ENCODE measurements around the gene TSPYL4. TPM values are rescaled to one million over a fixed set of nuclear protein-coding genes. Genes with fewer than 3 reads are reported as not detected.

Gene TSPYL4
- total and polyA plus RNA-seq, 11 donors: 8.0 to 52.8 (median 30.5) TPM

DNA sequence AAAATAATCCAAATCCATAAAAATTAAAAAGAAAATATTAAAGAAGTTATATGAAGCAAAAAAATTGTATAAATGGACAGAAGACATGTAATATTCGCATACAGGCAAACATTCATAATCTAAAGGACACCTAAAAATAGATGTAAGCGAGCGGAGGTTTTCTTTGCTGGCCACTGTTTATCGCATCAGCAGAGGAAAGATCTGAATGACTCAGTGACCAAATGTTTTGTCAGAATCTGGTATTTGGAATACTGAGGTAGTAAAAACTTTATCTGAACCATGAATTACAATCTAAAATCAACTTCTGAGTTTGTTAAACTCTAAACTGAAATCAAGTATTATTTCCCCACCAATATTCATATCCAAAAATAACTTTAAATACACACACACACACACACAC, 7.8 kb downstream of the TSPYL4 start:
- Histone ChIP-seq H3K27me3 (no peaks in the 10 kb centered on the region), H3K4me1 (peaks cover 0 to 45% (median 24%) of the 10 kb centered on the region in 12 donors), H3K36me3 (peaks cover 0 to 11% (median 4%) of the 10 kb centered on the region in 9 donors), H3K4me3 (no peak overlapping the region), H3K27ac (peak overlapping the region in 11 of 12 donors; percentile 28 to 73 (median 52)), H3K9me3 (no peaks in the 10 kb centered on the region)
- 42 to 57% (median 50%) methylated on average over 4 of the region's 4 CpGs for WGBS, 4 donors
- DNase-seq: peak in 1 of 5 donors; percentile 26
- intact Hi-C loops (cut with DNase I): no loop called here
- ATAC-seq: peak in 3 of 4 donors; percentile 51 to 60 (median 58)
- TF ChIP-seq CTCF (IDR thresholded peaks at IDR 0.05) (no peak), POLR2A (IDR thresholded peaks at IDR 0.05) (no peak)

- ATAC-seq (no peak), DNase-seq (no peak)
- Histone ChIP-seq H3K36me3 (peaks cover 0 to 26% (median 8%) of the 10 kb centered on the region in 9 donors), H3K4me1 (peaks cover 0 to 27% (median 7%) of the 10 kb centered on the region in 12 donors), H3K4me3 (no peak overlapping the region), H3K27ac (no peak overlapping the region), H3K27me3 (no peaks in the 10 kb centered on the region), H3K9me3 (no peaks in the 10 kb centered on the region)
- 84 to 94% (median 87%) methylated on average over 4 of the region's 4 CpGs for WGBS, 4 donors
- intact Hi-C loops (cut with DNase I): no loop called here
- TF ChIP-seq CTCF (IDR thresholded peaks at IDR 0.05) (no peak), POLR2A (IDR thresholded peaks at IDR 0.05) (no peak)
These were observed 9.6 kb downstream of the TSPYL4 start for GRCh38 chr6:116244284-116244683.

- H3K27ac ChIP-seq: no peak overlapping the region
- H3K4me1 ChIP-seq: no peaks in the 10 kb centered on the region
- 89 to 100% (median 97%) methylated on average over 1 of the region's 1 CpG for WGBS, 4 donors
- DNase-seq (no peak), ATAC-seq (no peak)
- H3K4me3 ChIP-seq: no peak overlapping the region
- H3K36me3 ChIP-seq: peaks cover 0 to 50% (median 23%) of the 10 kb centered on the region in 9 donors
- intact Hi-C loops (cut with DNase I): no loop called here
- no peaks in the 10 kb centered on the region for H3K9me3 ChIP-seq
- H3K27me3 ChIP-seq: no peaks in the 10 kb centered on the region
- TF ChIP-seq CTCF (IDR thresholded peaks at IDR 0.05) (no peak), POLR2A (IDR thresholded peaks at IDR 0.05) (no peak)
These were observed 14.0 kb downstream of the TSPYL4 start for GRCh38 chr6:116239856-116240255.

GRCh38 chr6:116239256-116239655, 14.6 kb downstream of the TSPYL4 start:
- Histone ChIP-seq H3K27ac (no peak overlapping the region), H3K9me3 (no peaks in the 10 kb centered on the region), H3K36me3 (peaks cover 0 to 45% (median 21%) of the 10 kb centered on the region in 9 donors), H3K4me1 (no peaks in the 10 kb centered on the region), H3K27me3 (no peaks in the 10 kb centered on the region), H3K4me3 (no peak overlapping the region)
- intact Hi-C loops (cut with DNase I): no loop called here
- ATAC-seq (no peak), DNase-seq (no peak)
- WGBS, 4 donors: 92 to 99% (median 97%) methylated on average over 2 of the region's 2 CpGs
- TF ChIP-seq CTCF (IDR thresholded peaks at IDR 0.05): no peak
- TF ChIP-seq POLR2A (IDR thresholded peaks at IDR 0.05): no peak

All from heart left ventricle (tissue), 16 donors.